ENCODE data around the gene THG1L.

DNA sequence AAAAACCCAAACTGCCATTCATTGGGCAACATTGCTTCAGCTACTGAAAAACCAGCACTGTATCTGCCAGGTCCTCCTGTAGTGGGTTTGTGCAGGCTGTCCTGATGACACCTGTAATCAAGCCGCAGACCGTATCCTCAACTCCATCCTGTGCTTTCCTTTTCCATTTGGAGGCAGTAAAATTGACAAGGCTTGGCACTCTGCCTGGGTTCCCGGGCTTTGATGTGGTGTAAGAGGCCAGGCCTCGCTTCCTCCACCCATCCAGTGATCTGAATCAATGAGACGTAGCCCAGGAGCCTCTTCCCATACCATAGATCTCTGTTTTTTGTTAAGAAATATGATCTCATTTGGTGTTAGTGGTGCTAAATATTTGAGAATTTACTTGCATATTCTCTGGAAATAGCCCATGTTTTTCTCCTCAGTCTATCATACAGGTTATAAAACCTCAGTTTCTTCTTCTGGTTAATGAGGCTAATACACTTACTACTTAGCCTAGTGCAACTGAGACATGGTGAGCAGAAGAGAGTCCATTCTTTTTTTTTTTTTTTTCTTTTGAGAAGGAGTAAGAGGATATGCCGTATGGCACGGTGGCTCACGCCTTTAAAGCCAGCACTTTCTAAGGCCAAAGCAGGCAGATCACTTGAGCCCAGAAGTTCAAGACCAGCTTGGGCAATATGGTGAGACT lies 47.0 kb downstream of the THG1L start:
- TF ChIP-seq, protein P1, sequence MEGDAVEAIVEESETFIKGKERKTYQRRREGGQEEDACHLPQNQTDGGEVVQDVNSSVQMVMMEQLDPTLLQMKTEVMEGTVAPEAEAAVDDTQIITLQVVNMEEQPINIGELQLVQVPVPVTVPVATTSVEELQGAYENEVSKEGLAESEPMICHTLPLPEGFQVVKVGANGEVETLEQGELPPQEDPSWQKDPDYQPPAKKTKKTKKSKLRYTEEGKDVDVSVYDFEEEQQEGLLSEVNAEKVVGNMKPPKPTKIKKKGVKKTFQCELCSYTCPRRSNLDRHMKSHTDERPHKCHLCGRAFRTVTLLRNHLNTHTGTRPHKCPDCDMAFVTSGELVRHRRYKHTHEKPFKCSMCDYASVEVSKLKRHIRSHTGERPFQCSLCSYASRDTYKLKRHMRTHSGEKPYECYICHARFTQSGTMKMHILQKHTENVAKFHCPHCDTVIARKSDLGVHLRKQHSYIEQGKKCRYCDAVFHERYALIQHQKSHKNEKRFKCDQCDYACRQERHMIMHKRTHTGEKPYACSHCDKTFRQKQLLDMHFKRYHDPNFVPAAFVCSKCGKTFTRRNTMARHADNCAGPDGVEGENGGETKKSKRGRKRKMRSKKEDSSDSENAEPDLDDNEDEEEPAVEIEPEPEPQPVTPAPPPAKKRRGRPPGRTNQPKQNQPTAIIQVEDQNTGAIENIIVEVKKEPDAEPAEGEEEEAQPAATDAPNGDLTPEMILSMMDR (conservative IDR thresholded peaks at IDR 0.05; ENCODE audit: low read depth, low read length), result no peak
- no peak for TF ChIP-seq EZH2 (IDR thresholded peaks at IDR 0.05; ENCODE audit: low read length, unreplicated experiment)
